Measurements from ENCODE around the gene CCDC190.
"Not testable (repeated sequence)": the region's sequence is repeated elsewhere in the genome, so short reads cannot be mapped to it uniquely, and the experiment has no call there.

CCDC190 gene

DNA sequence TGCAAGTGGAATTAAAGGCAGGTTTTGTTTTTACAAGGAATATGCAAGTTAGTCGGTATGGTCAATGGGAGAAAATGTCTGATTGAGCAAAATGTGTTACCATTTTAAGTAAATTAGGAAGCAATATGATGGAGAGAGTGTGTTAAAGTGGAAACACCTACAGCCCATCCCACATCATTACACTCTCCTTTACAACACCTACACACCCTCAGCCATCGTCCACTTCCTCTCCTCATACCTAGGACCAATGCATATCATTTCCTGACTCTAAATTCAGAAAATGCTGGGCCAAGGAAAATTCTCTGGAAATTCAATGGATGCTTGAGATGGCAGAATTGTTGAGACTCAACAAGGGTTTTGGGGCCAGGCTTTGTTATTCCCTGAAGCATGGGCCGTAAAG, 16.4 kb upstream of the CCDC190 start:
- no peak for DNase-seq (ENCODE audit: low read depth)

DNA sequence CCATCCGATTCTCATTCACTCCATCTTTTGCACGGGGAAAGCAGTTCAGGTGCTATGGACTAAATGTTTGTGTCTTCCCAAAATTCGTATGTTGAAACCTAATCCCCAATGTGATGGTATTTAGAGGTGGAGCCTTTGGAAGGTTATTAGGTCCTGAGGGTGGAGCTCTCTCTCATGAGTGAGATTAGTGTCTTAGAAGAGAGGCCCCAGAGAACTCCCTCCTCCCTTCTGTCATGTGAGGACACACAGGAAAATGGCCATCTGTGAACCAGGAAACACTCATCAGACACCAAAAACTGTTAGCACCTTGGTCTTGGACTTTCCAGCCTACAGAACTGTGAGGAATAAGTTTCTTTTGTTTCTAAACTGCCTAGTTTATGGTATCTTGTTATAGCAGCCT, 15.8 kb upstream of the CCDC190 start:
- DNase-seq (ENCODE audit: low read depth) = no peak

DNA sequence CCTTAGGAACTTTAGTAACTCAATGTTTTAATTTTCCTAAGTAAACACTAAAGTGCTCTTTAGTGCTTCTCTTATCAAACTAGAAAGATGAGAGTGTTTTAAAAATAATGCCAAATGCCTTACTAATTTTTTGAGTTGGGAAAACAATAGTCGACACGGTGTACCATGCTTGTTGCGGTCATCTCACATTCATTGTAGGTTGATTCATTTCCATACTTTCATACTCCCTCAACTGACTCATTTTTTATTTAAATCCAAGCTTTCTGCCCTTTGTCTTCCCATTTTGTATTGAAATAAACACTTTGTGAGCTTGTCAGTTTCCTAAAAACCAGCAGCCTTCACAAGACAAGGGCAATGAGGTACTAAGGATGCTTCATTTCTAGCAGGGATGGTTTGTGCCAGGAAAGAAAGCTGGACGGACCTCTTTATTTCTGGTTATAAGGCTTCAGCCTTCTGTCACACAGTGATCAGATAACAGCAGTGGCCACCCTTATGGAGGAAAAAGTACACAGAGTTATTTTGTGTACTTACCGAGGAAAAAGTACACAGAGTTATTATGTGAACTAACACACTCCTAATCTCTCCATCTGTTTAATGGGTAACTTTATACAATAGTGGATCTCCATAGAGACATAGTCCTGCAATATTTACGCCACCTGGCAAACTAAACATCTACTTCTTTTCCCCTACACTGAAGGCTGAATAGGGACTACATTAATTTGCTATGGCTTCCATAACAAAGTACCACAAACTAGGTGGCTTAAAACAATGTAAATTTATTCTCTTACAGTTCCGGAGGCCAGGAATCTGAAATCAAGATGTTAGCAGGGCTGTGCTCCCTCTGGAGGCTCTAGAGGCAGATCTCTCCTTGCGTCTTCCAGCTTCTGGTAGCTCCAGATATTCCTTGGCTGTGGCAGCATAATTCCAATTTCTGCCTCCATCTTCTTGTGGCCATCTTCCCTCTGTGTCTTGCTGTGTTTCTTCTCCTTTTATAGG, 13.0 kb upstream of the CCDC190 start:
- DNase-seq (ENCODE audit: low read depth) = peak; percentile 92

DNA sequence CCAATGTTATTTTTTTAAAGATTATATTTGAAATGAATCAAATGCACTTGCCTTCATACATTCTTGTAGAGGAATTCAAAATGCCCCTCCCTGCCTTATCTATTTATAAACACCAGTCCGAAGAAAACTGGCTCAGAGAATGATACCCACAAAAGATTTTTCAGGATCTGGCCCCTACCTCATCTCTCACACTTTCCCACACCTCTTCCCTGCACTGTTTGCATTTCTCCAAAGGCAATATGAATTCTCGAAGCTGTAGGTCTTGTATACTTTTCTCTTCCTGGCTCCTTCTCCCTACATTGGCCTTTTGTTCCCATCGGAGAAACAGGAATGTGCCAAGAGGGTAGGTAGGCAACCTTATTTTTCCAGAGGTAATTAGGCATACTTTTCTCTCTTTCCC, 12.0 kb upstream of the CCDC190 start:
- peak; percentile 47 for DNase-seq (ENCODE audit: low read depth)

DNA sequence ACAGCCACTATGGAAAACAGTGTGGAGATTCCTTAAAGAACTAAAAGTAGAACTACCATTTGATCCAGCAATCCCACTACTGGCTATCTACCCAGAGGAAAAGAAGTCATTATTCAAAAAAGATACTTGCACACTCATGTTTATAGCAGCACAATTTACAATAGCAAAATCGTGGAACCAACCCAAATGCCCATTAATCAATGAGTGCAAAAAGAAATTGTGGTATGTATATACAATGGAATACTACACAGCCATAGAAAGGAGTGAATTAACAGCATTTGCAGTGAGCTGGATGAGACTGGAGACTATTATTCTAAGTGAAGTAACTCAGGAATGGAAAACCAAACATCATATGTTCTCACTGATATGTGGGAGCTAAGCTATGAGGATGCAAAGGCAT, 10.4 kb upstream of the CCDC190 start:
- not testable (repeated sequence) for DNase-seq (ENCODE audit: low read depth)

DNA sequence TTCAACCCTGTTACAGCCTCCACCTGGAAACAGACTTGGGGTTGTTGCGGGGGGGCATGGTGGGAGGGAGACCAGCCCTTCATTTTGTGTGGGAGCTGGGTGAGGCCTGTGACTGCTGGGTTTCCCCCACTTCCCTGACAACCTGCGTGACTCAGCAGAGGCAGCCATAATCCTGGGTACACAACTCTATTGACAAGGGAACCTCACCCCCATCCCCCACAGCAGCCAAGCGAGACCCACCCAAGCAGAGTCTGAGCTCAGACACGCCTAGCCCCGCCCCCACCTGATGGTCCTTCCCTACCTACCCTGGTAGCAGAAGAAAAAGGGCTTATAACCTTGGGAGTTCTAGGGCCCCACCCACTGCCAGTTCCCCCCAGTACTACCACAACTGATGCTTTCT, 8.0 kb upstream of the CCDC190 start:
- no peak for DNase-seq (ENCODE audit: low read depth)

DNA sequence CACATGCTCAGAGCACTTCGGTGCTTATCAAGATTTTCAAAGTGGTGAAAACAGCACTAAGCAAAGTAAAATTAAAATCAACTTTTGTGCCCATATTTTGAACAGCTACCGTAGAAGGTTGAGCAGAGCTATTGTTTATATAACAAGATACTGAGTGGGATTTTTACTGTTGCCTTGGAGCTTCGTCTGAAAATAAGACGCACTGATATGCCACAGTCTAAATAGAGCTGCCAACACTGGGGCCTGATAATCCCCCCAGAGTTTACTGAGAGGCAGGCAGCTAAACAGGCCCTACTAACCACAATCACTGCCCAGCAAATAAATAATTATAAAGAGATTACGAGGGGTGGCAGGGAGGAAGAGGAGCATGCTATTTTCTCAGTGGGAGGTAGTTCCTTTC, 650 bp upstream of the CCDC190 start:
- DNase-seq (ENCODE audit: low read depth) = no peak

DNA sequence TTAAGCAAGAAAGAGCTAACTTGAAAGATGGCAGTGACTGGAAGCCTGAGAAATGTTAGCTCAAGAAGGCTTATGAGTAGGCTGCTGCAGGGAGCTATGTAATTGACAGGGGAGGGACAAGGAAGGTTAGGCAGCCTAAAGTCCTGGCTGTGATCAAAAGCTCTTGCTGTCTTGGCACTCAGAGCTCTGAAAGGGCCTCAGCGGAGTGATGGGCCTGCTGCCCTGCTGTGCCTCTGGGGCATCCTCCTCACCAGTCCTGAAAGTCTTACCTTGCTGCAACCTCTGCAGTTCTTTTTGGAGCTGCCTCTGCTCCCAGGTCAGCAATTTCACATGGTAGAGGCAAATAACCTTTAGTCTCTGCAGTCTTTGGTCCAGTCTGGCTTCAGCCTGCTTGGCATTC, 1.8 kb downstream of the CCDC190 start:
- DNase-seq (ENCODE audit: low read depth) = no peak

DNA sequence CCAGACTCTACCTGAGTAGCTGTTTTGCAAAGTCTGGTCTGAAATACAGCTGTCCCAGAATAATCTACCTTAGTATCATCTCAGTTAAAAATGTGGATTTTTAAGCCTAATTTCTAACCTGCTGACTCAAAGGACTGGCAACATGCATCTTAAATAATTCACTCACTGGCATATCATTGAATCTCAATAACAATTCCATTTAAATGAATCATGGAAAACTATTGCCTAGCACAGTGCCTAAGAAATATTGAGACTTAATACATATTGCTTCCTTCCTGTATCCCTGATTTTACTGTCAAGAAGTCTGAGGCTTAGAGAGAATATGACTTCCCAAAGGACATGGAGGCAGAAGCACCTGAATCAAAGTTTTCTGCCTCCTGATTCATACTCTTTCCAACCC, 3.1 kb downstream of the CCDC190 start:
- DNase-seq (ENCODE audit: low read depth) = peak; percentile 72

DNA sequence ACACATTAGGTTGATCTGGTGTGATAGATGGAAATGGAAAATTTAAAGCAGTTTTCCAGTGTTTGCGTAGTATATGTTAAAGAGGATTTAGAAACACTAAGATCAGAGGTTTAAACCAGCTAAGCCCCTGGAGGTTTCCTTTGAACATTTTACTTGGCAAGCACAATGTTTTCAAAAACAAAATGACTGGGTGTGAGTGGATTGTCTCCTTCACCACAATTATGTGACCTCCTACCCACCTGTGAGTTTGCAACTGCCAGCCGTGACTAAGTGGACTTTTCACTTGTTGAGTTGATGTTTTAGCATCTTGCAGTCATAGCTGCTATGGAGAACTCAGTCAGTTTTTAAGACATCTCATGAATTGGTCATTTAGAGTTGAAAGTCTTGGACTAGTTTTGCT, 4.7 kb downstream of the CCDC190 start:
- peak; percentile 99 for DNase-seq (ENCODE audit: low read depth)

DNA sequence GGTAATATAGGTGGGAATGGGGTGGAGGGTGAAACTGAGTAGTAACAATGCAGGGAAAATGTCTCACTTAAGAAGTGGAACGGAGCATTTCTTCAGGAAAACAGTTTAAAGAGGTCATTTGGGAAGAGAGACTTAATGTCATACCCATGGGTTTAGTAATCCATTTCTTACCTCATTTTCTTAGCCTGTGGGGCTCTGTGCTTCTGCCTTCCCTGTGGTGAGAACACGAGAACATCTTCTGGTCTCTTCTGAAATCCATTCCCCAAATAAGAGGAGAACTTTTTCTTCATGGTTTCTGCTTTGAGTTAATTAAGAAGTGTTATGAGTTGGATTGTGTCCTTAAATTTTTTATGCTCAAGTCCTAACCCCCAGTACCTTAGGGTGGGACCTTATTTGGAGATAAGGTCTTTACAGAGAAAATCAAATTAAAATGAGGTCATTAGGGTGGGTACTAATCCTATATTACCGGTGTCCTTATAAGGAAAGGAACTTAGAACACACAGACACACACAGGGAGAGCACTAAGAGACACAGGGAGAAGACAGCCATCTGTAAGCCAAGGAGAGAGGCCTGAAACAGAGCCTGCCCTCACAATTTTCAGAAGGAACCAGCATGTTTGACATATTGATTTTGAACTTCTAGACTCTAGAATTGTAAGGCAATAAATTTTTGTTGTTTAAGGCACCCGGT, 5.4 kb downstream of the CCDC190 start:
- peak; percentile 79 for DNase-seq (ENCODE audit: low read depth)

DNA sequence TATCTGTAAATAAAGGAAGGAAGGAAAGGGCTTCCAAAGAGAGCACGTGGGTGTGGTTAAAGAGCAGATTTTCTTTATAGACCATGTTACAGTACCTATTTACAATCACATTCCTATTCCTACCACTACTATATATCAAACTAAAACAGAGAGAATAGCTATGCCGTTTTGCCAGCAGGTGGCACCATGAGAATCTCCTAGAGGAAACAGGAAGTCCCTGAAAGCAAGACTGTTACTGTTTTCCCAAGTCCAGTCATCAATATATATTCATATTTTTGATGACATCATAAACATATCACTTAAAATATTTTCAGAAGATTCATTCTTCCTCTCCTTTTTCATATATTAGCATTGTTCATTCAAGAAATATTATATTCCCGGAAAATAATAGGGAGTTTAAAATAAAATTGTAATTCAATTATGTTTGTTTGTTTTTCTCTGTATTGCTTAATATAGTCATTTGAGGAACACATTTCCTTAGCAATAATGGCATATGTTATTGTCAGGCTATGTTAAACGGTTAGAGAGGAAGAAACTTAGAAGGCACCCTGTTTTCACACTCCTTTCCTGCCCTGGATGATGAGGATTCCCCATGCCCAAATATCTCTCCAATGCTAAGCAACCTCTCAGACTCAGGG, 6.6 kb downstream of the CCDC190 start:
- peak; percentile 89 for DNase-seq (ENCODE audit: low read depth)

DNA sequence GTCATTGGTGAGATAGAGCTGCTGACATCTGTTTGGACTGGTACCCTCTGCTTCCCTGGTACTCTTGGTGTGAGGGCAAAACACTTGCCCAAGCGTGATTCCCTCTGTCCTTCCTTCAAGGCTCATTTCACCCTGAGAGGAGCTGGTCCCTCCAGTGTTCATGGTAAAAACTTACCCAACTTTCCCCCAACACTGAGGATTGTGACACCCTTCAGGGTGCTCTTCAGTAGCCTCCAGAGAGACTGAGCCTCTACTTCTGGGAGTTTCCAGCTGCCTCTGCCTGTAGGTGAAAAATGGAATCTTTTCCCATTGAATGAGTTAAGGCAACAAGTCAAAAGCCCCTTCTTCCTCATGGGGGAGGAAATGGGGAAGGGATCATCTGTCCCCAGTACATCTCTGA, 9.6 kb downstream of the CCDC190 start:
- no peak for DNase-seq (ENCODE audit: low read depth)

DNA sequence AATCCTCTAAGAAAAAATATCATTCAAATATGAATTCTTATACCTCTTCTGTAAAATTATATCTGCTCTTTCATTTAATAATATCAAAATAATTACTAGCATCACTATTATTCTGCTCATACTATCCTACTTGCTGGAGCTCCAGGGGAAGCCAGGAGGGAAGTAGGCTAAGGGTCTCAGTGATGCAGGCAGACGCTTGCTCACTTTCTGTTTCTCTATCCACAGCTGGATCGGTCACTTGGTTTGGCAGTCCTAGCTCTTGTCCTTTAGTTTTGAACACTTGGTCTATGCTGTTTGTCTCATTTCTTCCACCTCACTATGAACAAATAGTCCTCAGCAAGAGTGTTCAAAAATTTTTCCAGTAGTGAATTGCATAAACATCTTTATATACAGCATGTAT, 11.3 kb downstream of the CCDC190 start:
- DNase-seq (ENCODE audit: low read depth) = no peak

DNA sequence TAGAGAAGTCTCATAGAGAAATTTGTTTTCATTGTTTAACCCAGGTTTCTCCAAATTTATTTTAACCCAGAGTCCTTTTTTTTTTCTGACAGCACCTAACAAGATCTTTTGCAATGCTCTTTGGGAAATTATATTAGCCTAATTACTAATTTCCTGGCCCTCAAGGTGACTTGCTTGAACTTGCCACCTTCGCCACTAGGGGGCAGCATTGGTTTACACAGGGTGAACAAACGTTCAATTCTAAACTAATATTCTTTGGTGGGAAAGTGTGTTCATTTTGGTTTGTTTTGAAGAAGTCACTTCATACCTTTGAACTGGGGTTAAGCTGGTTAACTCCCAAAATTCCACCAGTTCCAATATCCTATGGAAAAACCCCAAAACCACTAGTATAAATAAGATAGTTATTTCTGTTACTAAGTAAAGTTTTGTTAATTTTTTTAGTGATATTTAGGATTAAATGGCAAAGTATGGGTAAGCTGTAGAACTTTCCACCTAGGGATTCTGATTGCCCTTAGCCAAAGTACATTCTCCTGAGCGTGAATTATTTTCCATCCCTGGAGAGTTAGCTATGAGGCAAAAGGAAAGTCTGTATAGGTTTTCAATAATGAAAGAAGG, 13.0 kb downstream of the CCDC190 start:
- DNase-seq (ENCODE audit: low read depth) = peak; percentile 75

DNA sequence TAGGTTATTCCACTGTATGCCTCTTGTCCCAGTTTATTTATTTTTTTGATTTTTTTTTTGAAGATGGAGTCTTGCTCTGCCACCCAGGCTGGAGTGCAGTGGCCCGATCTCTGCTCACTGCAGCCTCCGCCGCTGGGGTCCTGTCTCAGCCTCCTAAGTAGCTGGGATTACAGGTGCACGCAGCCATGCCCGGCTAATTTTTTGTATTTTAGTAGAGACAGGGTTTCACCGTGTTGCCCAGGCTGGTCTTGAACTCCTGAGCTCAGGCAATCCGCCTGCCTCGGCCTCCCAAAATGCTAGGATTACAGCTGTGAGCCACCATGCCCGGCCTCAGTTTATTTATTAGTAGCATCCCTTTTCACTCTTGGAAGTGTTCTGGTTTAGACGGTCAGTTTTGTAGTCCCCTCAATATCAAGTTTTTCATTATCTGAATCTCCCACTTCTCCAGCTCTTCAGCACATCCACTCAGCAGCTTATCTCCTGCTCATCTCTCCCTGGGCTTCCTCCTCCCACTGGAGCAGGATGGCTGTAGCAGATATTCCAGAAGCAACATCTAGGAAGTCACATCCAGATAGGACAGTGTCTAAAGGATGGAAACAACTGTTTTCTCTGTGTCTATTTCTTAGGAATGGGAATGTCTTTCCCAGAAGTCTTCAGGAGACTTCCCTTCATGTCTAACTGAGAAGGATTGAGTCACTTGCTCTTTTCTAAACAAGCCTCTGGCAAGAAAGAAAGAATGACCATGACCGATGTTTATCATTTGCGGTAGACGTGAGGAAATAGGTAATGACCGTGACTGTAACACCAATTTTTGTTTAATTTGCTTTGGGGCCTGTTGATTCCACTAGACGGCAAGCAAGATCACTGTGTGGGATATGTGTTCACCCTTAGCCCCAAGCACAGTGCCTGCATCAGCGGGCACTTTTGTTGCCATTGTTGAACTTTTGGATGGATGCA, 14.4 kb downstream of the CCDC190 start:
- peak; percentile 81 for DNase-seq (ENCODE audit: low read depth)

DNA sequence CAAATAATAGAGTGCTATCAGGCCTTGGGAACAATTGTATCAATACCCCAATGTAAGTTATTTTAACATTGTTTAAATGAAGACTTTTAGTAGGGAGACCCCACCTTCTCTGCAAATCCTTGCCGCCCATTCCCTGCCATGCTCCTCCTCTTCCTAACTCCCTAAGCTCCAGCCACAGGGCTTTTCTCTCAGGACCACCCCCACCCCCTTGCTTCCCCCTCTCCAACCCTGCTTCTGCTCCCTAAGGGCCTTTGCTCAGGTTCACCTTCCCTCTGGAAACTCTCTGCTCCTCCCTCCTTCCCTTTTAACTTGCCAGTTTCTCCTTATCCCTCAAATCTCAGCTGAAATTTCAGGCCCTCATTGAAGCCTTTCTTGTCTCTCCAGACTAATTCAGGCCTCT, 16.8 kb downstream of the CCDC190 start:
- no peak for DNase-seq (ENCODE audit: low read depth)

DNA sequence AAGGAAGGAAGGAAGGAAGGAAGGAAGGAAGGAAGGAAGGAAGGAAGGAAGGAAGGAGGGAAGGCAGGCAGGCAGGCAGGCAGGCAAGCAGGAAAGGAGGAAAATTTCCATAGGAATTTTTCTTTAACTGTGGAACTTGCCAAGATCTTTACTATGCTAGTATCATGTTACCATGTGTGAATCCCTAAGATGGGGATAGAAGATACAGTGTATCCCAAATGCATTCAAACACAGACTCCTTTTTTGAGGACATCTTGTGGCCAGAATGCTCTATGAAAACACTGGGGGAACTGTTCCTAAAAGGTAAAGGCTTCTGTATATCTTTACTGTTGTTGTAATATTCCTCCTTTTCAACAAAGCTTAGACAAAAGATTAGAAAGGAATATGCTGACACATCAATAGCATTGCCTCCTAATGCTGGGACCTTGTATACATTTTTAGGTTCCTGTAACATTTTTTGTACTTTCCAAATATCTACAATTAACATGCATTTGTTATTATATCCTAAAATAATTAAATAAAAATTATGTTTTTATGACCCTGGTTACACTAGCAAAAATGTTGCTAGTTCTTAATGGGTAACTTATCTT, 20.6 kb downstream of the CCDC190 start:
- DNase-seq (ENCODE audit: low read depth) = no peak

DNA sequence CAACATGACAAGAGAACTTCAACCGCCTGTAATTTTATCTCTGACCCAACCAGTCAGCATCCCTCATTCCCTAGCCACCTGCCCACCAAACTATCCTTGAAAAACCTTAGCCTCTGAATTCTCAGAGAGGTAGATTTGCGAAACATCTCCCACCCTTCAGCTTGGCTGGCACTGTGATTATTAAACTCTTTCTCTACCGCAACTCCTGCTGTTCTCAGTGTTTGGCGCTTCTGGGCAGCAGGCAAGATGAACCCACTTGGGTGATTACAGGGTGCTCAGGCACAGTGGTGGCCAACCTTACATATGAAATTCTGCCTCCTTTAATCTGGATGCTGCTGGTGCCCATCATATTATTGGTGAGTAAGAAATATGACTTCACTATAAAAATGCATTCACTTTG, 22.1 kb downstream of the CCDC190 start:
- DNase-seq (ENCODE audit: low read depth) = no peak

DNA sequence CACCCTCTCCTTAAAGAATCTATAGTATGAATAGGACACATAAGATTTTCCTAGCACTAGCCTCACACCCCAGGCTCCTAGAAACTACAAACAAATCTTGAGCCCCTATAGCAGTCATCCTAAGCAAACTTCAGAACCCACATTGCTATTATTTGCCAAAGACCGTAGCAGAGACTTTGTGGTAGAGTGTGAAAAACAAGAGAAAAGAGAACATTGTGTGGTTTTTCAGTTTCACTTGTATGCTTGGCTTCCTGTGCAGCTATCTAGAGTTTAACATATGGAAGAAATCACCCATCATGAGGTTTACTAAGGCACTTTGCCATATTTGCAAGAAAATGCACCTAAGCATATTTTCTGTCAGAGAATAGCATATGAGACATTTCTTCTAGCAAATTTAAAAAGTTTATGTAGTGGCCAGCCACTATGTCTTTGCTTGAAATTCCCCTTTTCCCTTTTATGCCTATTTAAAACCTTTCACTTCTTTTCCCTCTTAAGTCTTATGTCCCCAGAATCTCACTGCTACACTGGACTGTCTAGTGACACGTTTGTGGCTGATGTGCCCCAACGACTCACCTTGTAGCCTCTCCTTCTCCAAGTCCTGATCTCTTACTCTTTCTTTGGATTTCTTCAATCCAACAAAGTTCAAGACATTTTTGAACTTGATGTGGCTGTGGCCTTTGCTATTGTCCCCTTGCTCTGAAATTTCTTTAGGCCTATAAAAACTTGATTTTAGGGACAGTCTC, 25.6 kb downstream of the CCDC190 start:
- no peak for DNase-seq (ENCODE audit: low read depth)

All from iris pigment epithelial cell (primary cell).